Upper lobe of left lung (tissue), 4 donors: ENCODE results near the gene GLIPR2.

ENCODE experiments used
- EP300 ChIP-seq, 4 donors: sonication (generic); formaldehyde crosslinking; IDR thresholded peaks; one replicate each; pipeline ENCODE4 v1.5.1; 2017; ENCODE audit warnings: antibody characterized with exemption in 4 of 4, control low read depth in 2 of 4
- TF ChIP-seq, protein P1 (sequence below), 6 experiments: fragments of 450-650 bp in 4 of 6; fragments of 200-600 bp in 2 of 6; sonication (generic) in 2 of 6; IDR thresholded peaks; one replicate each; pipeline ENCODE4 v1.5.1; 2016 to 2019; ENCODE audit warnings: antibody characterized with exemption in 6 of 6

GRCh38 chr9:36121971-36122370, 14.6 kb upstream of the GLIPR2 start:
- TF ChIP-seq, protein P1, sequence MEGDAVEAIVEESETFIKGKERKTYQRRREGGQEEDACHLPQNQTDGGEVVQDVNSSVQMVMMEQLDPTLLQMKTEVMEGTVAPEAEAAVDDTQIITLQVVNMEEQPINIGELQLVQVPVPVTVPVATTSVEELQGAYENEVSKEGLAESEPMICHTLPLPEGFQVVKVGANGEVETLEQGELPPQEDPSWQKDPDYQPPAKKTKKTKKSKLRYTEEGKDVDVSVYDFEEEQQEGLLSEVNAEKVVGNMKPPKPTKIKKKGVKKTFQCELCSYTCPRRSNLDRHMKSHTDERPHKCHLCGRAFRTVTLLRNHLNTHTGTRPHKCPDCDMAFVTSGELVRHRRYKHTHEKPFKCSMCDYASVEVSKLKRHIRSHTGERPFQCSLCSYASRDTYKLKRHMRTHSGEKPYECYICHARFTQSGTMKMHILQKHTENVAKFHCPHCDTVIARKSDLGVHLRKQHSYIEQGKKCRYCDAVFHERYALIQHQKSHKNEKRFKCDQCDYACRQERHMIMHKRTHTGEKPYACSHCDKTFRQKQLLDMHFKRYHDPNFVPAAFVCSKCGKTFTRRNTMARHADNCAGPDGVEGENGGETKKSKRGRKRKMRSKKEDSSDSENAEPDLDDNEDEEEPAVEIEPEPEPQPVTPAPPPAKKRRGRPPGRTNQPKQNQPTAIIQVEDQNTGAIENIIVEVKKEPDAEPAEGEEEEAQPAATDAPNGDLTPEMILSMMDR (IDR thresholded peaks at IDR 0.05): no peak
- no peak for TF ChIP-seq EP300 (IDR thresholded peaks at IDR 0.05)
